Transverse colon (tissue), 4 donors: ENCODE results near the gene ATP13A5. TPM values are rescaled to one million over a fixed set of nuclear protein-coding genes. Genes with fewer than 3 reads are reported as not detected.

Experiments
- DNase-seq: peaks from one replicate; pipeline ENCODE4 v3.0.0-alpha.2; 2019
- H3K27ac ChIP-seq, 4 donors: fragments of 200-600 bp; sonication (generic); 2 replicates each; pipeline ENCODE4 v1.5.1; 2016 to 2018; ENCODE audit warnings: inconsistent platforms in 4 of 4
- H3K27me3 ChIP-seq: fragments of 200-600 bp; sonication (generic); 2 replicates; pipeline ENCODE4 v1.5.1; 2017; ENCODE audit warnings: inconsistent platforms
- H3K36me3 ChIP-seq, 4 donors: fragments of 200-600 bp; sonication (generic); 2 replicates each; pipeline ENCODE4 v1.5.1; 2017 to 2019; ENCODE audit warnings: inconsistent platforms in 4 of 4
- H3K4me1 ChIP-seq, 4 donors: fragments of 200-600 bp; sonication (generic); 2 replicates each; pipeline ENCODE4 v1.5.1; 2017 to 2020; ENCODE audit warnings: inconsistent platforms in 4 of 4
- H3K4me3 ChIP-seq, 4 donors: fragments of 200-600 bp; sonication (generic); 1 replicate in 1 of 4; 2 replicates in 3 of 4; pipeline versions ENCODE4 v1.5.1 to v1.6.1; 2017 to 2019; ENCODE audit warnings: inconsistent platforms in 4 of 4
- H3K9me3 ChIP-seq, 2 donors: fragments of 200-600 bp; sonication (generic); 2 replicates each; pipeline ENCODE4 v1.5.1; 2017 to 2019; ENCODE audit warnings: inconsistent platforms in 2 of 2
- CTCF ChIP-seq, 5 experiments: fragments of 200-600 bp in 3 of 5; fragments of 450-650 bp in 2 of 5; sonication (generic) in 3 of 5; IDR thresholded peaks; 1 replicate in 2 of 5; 2 replicates in 3 of 5; pipeline ENCODE4 v1.5.1; 2016 to 2017; ENCODE audit warnings: antibody characterized with exemption in 5 of 5, inconsistent platforms in 3 of 5, mild to moderate bottlenecking in 2 of 5, moderate library complexity in 1 of 5
- EP300 ChIP-seq: sonication (generic); formaldehyde crosslinking; IDR thresholded peaks from one replicate; pipeline ENCODE4 v1.6.1; 2017; ENCODE audit warnings: antibody characterized with exemption, low read depth
- POLR2A ChIP-seq: fragments of 450-650 bp; IDR thresholded peaks from one replicate; pipeline ENCODE4 v1.6.1; 2016; ENCODE audit warnings: antibody characterized with exemption, mild to moderate bottlenecking, moderate library complexity
- POLR2AphosphoS5 ChIP-seq, 3 donors: sonication (generic); formaldehyde crosslinking; IDR thresholded peaks; one replicate each; pipeline ENCODE4 v1.6.1; 2016; ENCODE audit warnings: antibody characterized with exemption in 3 of 3
- WGBS, 2 donors: methylation state at CpG; one replicate each; pipeline ENCODE4 v1.1.5; 2018; ENCODE audit warnings: low coverage in 1 of 2; 5-methylcytosine and 5-hydroxymethylcytosine counted together
- in situ Hi-C, 4 donors: fragments of 200-750 bp; cut with MboI; loops; one replicate each; pipeline versions ENCODE4 v1.15.0 to v1.15.1; 2017; ENCODE audit warnings: low sequenced_read_pairs in 3 of 4, low pct_ligation_motif_present in 1 of 4, low pct_unique_long_range_greater_than_20kb in 1 of 4
- intact Hi-C: fragments of 100-400 bp; cut with DNase I; formaldehyde crosslinking; loops from one replicate; pipeline ENCODE4 v1.15.1; 2023; ENCODE audit warnings: low total_unique reads
- total RNA-seq, 4 donors: library from RNA; depleted of rRNA; stranded (reverse); fragments of >200 nt; gene quantifications; one replicate each; pipeline ENCODE4 v1.1.0, GENCODE V29; 2016

ATP13A5 gene
- total RNA-seq, 4 donors from 2014 or later = not detected

- H3K4me1 ChIP-seq = no peaks in the 10 kb centered on the region
- no peak for DNase-seq
- intact Hi-C loops (no loop called here), in situ Hi-C loops (no loop called here)
- H3K9me3 ChIP-seq = no peaks in the 10 kb centered on the region
- no peaks in the 10 kb centered on the region for H3K36me3 ChIP-seq
- H3K27me3 ChIP-seq = no peaks in the 10 kb centered on the region
- no peak overlapping the region for H3K4me3 ChIP-seq
- 80 to 86% methylated on average over 4 to 6 of the region's 6 CpGs for WGBS, 2 donors
- TF ChIP-seq CTCF (IDR thresholded peaks at IDR 0.05) (no peak), POLR2A (no peak), POLR2AphosphoS5 (IDR thresholded peaks at IDR 0.05) (no peak), EP300 (no peak)
- no peak overlapping the region for H3K27ac ChIP-seq
Observed at GRCh38 chr3:193407112-193407511, 28.6 kb upstream of the ATP13A5 start.

DNA sequence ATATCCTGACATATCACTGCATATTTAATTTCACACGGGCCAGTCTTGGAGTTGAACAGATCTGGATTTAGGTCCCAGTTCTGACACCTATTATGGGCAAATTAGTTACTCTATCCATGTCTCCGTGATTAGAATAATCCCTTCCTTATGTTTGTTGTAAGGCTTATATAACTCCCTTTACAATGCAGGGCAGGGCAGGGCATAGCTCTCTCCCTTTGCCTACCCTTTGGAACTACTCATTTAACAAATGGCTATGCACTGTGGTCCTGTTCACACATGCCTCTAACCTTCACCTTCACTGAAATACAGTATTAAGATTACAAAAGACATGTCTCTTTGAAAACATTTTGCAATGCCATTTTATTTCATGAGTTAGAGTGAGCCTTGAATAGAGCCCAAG, 24.8 kb upstream of the ATP13A5 start:
- DNase-seq = no peak
- intact Hi-C loops (no loop called here), in situ Hi-C loops (no loop called here)
- H3K27ac ChIP-seq = no peak overlapping the region
- no peaks in the 10 kb centered on the region for H3K27me3 ChIP-seq
- no peaks in the 10 kb centered on the region for H3K36me3 ChIP-seq
- H3K4me3 ChIP-seq = no peak overlapping the region
- TF ChIP-seq POLR2AphosphoS5 (IDR thresholded peaks at IDR 0.05) = no peak
- TF ChIP-seq POLR2A = no peak
- TF ChIP-seq CTCF (IDR thresholded peaks at IDR 0.05) = no peak
- no peak for TF ChIP-seq EP300
- 86 to 87% methylated on average over 1 to 2 of the region's 2 CpGs for whole genome bisulfite sequencing, 2 donors
- H3K9me3 ChIP-seq = no peaks in the 10 kb centered on the region
- H3K4me1 ChIP-seq = no peaks in the 10 kb centered on the region

- no peak overlapping the region for H3K4me3 ChIP-seq
- intact Hi-C loops = no loop called here
- H3K27ac ChIP-seq = no peak overlapping the region
- no peaks in the 10 kb centered on the region for H3K36me3 ChIP-seq
- H3K9me3 ChIP-seq = no peaks in the 10 kb centered on the region
- in situ Hi-C loops = no loop called here
- H3K27me3 ChIP-seq = no peaks in the 10 kb centered on the region
- H3K4me1 ChIP-seq = no peaks in the 10 kb centered on the region
- TF ChIP-seq POLR2AphosphoS5 (IDR thresholded peaks at IDR 0.05) = no peak
- no peak for TF ChIP-seq POLR2A
- TF ChIP-seq CTCF (IDR thresholded peaks at IDR 0.05) = no peak
- TF ChIP-seq EP300 = no peak
- DNase-seq = no peak
Observed at GRCh38 chr3:193400304-193400703, 21.8 kb upstream of the ATP13A5 start.

DNA sequence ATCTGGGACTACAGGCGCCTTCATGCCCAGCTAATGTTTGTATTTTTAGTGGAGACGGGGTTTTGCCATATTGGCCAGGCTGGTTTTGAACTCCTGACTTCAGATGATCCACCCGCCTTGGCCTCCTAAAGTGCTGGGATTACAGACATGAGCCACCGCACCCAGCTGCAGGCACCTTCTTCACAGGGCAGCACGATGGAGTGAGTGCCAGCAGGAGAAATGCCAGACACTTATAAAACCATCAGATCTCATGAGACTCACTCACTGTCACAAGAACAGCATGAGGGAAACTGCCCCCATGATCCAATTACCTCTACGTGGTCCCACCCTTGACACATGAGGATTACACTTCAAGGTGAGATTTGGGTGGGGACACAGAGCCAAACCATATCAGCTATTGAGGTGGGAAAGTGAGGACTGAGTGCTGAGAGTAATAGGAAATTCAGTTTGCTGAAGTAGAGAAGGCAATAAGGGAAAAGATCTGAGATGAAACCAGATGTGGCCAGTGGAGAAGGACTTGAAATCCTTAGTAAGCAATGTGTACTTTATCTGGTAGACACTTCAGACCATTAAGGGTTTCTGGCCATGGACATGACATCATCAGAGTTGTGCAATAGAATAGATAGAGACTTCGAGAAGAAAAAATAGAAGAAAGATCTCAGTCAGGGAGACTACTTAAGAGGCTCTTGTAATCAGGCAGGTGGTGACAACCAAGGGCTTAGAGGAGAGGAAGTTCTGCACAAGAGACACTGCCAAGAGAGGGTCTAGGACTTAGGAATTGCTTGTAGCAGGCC, 18.1 kb upstream of the ATP13A5 start:
- no peaks in the 10 kb centered on the region for H3K4me1 ChIP-seq
- H3K36me3 ChIP-seq = no peaks in the 10 kb centered on the region
- no peaks in the 10 kb centered on the region for H3K9me3 ChIP-seq
- no peak for DNase-seq
- intact Hi-C loops = no loop called here
- no peaks in the 10 kb centered on the region for H3K27me3 ChIP-seq
- no peak overlapping the region for H3K27ac ChIP-seq
- TF ChIP-seq POLR2A = no peak
- TF ChIP-seq POLR2AphosphoS5 (IDR thresholded peaks at IDR 0.05) = no peak
- TF ChIP-seq CTCF (IDR thresholded peaks at IDR 0.05) = no peak
- no peak for TF ChIP-seq EP300
- in situ Hi-C loops = no loop called here
- H3K4me3 ChIP-seq = no peak overlapping the region
- WGBS, 2 donors = 22 to 69% methylated on average over 1 to 7 of the region's 7 CpGs
